NCI-H2107 treated with DMSO at 0.1 percent for 48 hours (cell line): ENCODE measurements around the gene MAPK1IP1L.

Source experiments
- DNase-seq: peaks from one replicate; lab custom pipeline; 2025; ENCODE audit not compliant: unreplicated experiment; lab: John Stamatoyannopoulos, UW

MAPK1IP1L gene

DNA sequence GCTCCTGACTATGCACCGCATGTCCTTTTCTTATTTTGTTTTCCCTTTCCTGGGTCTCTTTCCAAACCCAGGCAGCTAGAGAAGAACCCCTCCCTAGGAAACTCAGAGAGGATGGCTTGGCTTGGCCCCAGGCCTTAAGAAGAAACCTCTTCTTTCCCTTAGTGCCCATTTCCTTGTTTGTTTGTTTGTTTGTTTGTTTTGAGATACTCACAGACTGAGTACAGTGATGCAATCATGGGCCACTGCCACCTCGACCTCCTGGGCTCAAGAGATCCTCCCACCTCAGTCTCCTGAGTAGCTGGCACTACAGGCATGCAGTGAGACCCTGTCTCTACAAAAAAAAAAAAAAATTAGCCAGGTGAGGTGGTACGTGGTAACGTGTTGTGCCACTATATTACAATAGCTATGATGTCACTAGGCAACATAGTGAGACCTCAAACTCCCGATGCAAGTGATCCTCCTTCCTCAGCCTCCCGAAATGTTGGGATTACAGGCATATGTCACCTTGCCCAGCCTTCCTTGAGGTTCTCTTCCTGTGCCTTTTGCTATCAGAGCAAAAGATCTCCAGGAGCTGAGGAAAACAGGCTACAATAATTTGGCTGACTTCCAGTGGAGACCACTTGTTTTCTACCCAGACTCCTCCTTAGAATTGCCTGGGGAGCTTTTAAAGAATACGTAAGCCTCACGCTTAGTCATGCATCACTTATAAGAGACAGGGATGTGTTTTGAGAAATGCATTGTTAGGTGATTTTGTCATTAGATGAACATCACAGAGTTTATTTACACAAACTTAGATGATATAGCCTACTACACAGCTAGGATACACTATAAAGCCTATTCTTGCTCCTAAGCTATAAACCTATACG lies 43.1 kb downstream of the MAPK1IP1L start:
- DNase-seq, result peak; percentile 50

GRCh38 chr14:55097881-55098560 lies 46.6 kb downstream of the MAPK1IP1L start:
- no peak for DNase-seq

DNA sequence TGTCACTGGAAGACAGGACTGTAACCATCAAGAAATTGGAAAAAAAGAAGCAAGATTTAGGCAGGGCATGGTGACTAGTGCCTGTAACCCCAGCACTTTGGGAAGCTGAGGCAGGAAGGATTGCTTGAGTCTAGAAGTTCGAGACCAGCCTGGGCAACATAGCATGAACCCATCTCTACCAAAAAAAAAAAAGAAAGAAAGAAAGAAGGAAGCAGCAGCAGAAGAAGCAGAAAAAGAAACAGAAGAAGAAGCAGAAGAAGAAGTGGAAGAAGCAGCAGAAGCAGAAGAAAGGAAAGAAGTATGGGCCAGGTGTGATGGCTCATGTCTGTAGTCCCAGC lies 47.1 kb downstream of the MAPK1IP1L start:
- DNase-seq, result no peak

- no peak for DNase-seq
Observed at GRCh38 chr14:55099756-55100155, 48.3 kb downstream of the MAPK1IP1L start.

DNA sequence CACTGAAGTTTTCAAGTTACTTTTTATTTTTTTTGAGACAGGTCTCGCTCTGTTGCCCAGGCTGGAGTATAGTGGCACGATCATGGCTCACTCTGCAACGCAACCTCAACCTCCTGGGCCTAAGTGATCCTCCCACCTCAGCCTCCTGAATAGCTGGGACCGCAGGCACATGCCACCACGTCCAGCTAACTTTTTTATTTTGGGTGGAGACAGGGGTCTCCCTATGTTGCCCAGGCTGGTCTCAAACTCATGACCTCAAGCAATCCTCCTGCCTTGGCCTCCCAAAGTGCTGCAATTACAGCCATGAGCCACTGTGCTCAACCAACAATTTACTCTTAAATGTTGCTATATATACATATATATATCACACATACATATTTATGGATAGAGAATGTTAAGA lies 50.3 kb downstream of the MAPK1IP1L start:
- no peak for DNase-seq

DNA sequence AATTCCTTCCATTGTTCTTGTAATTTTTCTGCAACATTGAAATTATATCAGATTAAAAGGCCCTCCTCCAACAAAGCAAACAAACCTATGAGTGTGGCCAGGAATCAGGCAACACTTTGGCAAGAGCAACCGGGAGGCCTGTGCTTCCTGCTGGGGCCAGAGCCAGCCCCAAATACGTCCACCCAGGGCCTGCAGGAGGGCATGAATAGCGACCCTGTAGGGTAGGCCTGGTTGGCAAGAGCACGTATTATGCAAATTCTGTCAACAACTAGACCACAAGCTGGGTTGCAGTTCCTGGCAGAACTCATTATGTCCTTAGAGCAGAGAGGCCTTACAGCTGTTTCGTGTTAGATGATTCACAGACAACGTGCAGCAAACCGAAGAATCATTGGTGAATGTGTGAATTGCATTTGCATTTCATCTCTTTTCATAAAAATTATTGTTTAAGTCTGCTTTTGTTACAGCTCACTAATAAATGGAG lies 50.7 kb downstream of the MAPK1IP1L start:
- peak; percentile 92 for DNase-seq

GRCh38 chr14:55103005-55103640 lies 51.7 kb downstream of the MAPK1IP1L start:
- DNase-seq, result peak; percentile 57

DNA sequence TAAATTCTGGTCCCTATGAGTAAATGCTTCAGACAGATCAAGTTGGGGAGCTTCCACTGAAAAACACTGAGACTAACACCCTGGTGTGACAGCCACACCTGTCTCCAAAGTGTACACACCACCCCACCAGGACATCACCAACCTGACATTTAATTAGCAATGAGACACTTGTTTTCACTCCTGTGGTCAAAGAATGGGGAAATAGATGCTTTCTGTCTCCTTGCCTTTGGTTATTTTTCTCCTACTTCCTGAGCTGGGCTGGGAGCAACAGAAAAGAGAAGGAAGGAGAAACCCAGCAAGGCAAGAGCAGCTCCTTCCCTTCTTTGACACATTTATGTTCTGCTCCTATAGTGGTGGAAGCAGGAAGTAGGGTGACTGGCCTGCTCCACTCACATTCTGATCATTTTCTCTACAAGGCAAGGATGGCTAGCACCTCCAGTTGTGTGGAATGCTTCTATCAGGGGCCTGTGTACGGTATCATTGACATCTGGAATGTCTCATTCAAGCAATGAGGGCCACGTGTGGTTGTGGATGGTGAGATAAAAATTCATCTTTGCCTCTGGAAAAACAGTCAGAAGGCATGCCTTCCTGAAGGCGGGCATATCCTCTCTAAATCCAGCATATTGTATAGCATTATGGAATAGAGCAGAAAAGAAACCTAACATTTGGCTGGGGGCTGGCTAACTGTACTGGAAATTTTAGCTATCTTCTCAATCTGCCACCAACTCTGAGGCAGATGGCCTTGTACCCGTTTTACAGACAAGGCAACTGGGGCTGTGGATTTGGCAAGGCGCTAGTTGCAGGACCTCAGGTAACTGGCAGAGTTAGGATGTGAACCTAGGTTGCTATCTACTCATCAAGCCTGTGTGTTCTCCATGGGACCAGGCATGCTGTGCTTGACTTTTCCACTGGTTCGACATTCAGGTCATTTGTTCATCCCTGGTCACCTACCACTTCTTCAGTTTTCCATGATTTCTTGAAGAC lies 52.8 kb downstream of the MAPK1IP1L start:
- DNase-seq, result no peak

DNA sequence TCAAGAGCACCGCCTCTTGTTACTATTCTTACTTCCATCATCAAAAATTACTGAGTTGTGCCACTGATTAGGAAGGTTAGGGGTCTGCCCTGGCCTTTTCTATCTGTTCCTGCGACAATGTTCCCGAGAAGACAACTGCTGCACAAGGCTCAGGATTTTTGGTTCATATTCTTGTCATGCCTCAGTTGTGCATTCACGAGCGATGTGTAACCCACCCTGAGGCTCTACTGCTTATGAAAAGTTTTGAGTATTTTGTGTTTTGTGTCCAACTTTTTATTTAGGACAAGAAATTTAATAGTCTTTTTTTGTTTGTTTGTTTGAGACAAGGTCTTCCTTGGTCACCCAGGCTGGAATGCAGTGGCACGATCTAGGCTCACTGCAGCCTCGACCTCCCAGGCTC lies 54.5 kb downstream of the MAPK1IP1L start:
- DNase-seq, result no peak

DNA sequence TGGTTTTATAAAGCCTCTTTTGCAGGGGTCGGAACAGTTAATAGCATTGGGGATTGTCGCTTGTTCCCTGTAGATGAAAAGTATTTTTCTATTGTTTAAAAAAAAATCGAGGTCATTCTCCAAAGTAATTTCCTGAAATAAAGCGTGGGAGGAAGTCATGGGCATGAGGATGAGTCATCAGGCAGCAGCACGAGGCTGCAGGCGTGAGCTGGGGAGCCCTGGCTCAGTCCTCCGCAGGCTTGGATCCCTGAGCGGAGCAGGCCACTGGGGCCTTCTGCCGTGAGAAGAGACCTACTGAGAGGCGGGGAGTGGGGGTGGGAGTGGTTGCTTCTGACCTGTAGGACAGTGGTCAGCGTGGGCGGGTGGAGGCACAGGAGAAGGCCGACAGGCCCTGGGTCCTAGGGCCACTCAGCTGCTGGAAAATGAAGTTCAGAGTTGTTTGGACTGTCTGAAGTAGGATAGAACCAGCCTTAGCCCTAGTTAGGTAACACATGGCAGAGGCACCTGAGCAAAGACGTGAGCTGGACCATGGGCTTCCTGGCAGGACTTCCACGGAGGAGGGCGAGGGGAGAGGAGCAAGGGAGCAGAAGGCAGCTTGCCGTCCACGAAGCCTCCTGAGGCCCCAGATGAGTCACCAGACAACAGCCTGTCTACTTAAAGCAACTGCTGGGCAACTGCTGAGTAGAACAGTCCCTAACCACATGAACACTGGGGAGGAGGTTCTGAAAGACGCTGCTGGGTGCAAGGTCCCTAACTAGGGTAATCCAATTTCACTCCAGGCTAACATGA lies 56.5 kb downstream of the MAPK1IP1L start:
- no peak for DNase-seq

DNA sequence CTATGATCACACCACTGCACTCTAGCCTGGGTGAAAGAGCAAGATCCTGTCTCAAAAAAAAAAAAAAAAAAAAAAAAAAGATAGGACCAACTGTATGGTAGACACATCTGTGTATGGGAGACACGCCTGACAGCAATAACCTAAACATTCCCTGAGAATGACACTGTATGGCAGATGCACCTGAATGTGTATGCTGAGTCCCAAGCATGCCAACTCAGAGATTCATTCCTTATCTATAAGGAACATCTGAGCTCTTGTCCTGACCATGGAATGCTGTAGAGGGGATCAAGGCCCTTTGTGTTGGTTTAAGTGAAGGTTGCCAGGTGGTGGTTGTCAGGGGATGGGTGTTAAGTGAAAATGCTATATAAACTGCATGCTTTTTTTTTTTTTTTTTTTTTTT lies 58.4 kb downstream of the MAPK1IP1L start:
- no peak for DNase-seq

DNA sequence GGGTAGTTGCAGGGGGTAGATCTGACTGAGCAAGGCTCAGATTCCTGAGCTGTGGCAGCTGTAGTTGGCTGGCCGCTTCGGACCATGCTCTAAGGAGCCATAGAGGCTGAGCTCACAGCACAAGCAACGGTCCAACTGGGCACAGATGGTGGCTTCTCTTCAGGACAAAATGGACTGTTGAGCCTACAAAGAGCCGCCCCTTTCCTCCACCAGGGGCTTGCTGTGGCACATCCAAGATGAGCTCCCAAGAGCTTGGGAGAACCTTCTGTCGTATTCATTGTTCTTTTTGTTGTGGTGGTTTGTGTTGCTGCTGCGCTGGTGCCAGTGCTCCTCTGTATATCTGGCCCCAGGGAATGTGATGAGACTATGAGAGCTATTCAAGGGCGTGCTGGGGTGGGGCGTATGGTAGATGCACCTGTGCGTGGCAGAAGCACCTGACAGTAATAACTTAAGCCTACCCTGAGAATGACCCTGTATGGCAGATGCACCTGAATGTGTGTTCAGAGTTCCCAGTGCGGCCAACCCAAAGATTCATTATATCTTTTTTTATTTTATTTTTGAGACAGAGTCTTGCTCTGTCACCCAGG lies 59.8 kb downstream of the MAPK1IP1L start:
- no peak for DNase-seq

GRCh38 chr14:55114720-55115119 lies 63.3 kb downstream of the MAPK1IP1L start:
- no peak for DNase-seq

DNA sequence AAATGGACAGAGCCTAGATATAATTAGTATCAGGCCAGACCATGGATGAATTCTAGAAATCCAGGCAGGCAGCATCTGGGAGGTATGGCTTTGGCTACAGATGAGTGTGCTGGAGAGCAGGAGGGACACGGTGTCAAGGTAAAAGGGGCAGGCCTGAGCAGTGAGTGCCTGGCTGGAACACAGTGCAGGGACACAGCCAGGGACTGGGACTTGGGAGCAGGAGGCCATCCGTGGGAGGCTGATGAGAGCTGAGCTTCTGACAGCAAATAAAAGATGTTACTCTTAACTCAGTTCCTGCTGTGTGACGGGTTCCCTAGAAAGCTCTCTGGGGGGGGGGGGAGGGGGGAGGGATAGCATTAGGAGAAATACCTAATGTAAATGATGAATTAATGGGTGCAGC lies 64.0 kb downstream of the MAPK1IP1L start:
- no peak for DNase-seq

DNA sequence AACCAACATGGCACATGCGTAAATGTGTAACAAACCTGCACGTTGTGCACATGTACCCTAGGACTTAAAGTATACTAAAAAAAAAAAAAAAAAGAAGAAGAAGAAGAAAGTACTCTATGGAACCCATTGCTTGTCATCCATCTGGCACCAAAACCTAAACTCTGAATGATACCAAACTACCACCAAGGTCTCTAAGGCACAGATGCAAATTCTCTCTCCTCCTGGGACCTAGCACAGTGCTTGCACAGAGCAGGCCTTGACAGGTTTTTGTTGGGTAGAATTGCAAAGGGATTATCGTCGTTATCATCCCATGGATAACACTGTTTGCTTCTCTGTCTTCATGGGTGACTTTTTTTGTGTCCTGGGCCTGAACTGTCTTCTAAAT lies 64.4 kb downstream of the MAPK1IP1L start:
- no peak for DNase-seq

DNA sequence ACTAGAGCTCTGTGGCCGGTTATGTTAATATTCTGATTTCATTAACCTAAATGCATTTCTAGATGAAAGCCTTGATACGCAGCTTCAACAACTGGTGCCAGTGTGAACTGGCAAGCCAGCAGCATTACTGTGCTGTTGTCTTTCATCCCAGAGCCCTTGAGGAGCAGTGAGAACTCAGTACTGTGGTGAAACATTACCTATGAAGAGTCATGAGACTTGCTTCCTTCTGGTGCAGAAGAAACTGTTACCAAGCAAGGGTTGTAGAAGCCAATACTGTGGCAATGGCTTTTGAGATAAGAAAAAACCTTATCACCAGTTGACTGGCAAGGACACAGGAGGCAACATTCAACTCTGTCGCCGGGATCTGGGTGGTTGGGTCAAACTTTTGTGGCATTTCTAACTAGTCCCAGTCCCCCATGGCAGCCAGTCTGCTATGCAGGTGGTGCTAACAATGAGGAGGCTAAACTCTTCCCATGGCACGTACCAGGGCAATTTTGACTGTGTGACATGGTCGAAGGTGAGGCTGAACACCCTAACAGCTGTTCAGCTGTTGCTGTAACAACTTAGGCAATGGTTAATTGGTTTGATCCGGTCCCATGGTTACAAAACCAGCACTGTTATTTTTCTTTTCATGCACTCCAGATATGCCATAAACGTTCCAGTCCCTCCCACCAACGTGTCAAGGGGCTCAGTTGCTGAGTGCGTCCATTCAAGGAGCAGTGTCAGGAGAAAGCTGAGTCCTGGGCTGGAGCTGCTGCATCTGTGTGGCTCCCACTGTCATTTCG lies 65.0 kb downstream of the MAPK1IP1L start:
- no peak for DNase-seq

GRCh38 chr14:55117803-55118441 lies 66.5 kb downstream of the MAPK1IP1L start:
- peak; percentile 13 for DNase-seq

DNA sequence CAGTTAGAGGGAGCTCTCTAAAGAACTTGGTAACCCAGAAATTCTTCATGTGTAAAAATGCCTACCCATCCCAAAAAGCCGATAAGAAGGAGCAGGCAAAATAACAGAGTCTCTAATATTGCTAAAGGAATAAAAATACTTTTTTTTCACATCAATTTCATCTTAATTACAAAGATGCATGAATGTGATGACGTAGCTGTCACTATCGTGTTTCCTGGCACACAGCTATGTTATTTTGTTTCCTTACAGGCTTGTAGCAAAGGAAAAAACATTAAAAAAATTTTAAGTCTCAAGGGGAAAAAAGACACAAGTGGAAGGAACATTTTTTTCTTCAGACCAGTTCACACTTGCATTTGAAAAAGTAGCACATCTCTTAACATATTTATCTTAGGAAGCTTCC lies 67.3 kb downstream of the MAPK1IP1L start:
- DNase-seq, result no peak
